ENCODE data around the gene PRKAG2.

The PRKAG2 gene

DNA sequence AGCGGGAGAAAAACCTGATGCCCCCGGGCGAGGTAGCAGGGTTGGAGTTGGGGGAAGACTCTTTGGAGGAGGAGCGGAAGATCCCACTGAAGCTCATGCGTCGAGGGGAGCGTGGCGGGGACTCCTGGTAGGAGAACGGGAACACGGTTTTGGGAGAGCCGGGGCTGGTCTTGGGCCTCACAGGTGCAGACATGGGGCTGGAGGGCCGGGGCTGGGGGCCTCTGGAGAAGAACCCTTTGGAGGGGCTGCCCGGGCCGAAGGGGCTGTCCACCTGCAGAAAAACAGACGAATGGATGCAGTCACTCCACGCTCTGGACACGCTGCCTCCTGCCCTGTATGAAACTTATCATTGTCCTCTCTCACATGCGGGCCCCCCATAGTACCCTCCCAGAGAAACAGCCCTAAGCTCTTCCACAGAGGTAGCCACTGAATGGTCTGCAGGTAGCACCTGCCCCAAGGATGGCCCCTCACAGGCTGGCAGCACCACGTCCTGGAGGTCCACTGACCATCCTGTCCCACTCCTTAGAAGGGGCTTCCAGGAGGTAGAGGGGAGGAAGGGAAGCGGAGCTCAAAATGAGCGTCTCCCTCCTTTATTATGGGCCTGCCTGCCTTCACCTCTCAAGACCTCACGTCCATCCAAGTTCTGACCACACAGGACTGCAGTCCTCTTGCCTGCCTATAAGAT, 95.6 kb downstream of the PRKAG2 start:
- DNase-seq = no peak

DNA sequence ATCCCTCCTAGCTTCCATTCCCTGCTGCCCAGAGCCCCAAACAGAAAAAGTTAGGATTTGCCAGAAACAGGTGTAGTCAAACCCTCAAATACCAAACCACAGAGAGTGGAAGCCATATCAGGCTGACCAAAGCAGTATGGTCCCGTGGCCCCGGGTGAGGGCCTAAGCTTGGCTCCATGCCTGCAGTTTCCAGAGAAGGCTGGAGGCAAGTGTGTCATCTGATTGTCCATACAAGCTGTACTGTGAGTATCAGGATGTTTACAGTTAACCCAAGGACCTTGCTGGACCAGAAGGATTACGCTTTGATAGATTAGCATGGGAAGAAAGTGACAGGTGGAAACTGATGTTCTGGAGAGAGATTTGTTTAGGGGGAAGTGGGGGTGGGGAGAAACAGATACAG, 96.3 kb downstream of the PRKAG2 start:
- no peak for DNase-seq

DNA sequence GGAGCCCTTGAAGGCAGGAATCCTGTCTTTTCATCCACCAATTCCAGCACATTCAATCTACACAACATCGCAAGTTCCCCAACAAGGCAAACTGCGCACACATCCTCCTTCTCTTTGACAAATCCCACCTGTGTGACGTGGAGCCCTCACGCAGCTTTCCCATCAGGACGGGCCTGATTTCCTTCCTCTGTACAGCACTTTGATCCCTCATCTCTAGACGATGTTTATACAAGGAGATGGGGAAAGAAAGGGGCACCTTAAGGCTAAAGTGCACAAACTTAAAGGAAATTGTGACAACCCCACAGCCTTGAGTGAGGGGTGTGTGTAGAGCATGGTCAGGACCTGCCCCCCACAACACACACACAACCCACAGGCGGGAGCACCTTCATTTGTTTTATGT, 97.2 kb downstream of the PRKAG2 start:
- no peak for DNase-seq

DNA sequence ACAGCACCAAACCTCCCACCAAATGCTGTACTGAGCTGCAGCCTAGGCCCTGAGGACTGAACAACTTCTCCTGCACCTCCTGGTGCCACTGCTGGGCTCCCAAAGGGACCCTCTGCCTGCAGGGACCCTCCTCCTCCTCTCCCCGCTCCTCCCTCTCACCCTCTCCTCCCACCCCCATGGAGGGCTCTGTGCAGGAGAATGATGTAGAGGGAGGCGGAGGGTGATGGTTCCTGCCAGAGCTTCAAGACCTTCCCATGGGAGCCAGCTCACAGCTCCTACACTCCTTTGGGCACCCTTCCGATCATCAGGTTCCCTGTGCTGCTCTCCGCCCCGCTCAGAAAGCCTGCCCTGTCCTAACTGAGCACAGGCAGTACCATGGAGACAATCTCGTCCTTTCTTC, 97.7 kb downstream of the PRKAG2 start:
- no peak for DNase-seq

DNA sequence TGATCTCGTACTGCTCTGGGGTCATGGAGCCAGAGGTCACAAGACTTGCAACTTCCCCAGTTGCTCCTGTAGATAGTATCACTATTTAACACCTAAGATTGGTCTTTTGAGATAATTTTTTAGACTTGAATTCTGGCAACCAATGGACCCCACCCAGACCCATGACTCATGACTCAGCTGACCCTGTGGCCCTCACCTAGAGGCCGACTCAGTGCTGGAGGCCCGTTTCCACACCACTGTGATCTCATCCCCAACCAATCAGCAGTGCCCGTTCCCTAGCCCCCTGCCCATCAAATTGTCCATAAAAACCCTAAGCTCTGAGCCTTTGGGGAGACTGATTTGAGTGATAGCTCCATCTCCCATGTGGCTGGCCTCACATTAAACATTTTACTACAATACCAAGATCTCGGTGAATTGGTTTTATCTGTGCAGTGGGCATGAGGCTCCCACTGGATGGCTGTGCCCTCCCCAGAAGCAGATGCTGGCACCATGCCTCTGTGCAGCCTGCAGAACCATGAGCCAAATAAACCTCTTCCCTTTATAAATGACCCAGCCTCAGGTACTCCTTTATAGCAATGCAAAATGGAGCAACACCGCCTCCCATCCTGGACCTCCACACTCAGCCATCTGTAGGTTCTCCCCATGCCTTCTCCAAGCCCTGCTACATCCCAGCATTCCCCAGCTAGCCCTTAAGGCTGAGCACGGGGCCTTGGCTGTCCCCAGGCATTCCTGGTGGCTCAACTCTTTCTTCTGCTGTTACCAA, 98.8 kb downstream of the PRKAG2 start:
- DNase-seq = no peak

DNA sequence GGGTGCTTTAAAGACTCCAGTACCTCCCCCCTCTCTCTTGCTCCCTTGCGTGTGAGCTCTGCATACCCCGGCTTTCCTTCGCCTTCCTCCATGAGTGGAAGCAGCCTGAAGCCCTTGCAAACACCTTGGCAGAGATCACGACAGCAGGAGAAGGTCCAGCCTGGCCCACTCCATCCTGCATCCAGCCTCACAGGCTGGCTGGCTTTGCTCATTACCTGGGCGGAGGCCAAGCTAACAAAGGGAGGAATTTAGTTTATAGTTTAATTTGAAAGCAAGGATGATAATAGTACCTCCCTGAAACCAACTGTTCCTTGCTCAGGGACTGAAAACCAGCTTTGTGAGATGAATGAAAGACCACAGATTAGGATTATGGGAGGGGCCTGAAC, 99.4 kb downstream of the PRKAG2 start:
- no peak for DNase-seq

DNA sequence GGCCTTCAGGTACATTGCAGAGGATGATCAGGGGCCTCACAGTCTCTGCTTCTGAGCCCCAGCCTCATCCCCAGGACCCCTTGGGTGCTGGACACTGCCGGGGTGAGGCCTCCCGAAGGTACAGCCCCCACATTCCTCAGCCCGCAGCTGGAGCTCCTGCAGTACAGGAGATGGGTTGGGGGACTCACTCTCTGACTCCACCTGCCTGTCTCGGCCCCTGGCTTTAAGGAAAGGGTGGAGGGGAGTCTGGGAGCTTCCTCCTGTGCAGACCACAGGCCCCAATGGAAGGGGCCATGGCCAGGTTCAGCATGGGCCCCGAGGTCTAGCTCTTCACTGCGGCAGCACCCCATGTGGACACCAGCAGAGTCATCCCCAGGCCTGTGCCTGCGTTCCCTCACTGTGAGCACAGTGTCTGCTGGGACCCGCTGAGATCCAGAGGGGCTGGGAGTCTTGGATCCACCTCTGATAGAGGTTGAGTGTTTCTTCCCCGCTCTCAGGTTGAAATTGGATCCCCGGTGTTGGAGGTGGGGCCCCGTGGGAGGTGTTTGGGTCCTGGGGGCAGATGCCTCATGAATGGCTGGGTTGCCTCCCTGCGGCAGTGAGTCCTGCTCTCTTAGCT, 99.9 kb downstream of the PRKAG2 start:
- no peak for DNase-seq

DNA sequence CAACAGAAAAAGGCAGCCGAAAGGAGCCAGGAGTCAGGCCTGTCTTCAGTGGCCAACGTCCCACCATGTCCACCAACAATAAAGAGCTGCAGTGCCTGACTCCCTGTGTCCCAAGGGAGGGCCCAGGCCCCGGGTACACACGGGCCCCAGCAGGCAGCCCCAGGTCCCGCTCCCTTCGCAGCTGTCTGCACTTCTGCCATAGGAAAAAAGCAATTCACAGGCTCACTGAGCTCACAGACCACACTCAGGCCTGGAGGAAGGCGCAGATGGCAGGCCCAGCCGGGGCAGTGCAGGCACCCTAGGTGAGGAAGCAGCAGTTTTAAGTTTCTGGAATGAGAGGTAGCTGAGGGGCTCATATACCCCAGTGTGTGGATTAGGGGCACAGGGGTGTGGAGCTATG, 100.5 kb downstream of the PRKAG2 start:
- no peak for DNase-seq

DNA sequence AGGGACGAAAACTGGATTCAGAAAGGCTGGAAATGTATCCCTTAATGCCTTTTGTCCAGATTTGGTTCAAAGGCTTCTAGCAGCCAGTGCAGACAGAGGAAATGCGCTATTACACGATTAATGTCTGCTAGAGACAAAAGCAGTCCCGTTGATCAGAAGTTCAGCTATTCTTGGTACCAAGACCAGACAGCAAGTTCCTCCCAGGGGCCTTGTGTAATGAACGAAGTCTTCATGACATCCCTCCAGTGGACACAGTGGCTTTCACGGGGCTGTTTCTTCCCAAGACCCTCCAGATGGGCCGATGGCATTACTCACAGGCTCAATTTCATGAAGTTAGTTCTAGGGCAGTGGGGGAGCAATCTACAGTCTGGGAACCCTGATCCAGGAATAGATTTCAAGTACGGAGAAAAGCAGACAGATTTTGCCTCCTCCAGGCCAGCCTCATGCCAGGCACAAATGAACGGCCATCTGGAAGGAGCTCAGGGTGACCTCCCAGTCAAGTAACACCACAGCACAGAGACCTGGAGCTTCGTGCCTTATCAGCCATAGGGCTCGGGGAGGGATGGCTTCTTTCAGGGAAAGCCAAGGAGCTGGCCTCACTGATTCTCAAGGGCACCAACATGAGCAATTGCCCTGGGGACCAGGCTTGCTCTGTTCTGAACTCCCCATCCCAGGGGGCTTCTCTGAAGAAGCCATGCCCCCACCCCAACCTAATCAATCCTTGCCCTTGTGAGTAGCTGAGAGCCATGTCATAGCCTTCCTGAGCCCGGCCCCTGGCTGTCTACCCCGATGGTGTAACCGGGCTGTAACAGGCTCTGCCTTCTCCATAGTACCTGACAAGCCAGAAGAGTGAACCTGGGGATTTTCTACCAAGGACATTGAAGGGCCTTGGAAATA, 101.1 kb downstream of the PRKAG2 start:
- no peak for DNase-seq

DNA sequence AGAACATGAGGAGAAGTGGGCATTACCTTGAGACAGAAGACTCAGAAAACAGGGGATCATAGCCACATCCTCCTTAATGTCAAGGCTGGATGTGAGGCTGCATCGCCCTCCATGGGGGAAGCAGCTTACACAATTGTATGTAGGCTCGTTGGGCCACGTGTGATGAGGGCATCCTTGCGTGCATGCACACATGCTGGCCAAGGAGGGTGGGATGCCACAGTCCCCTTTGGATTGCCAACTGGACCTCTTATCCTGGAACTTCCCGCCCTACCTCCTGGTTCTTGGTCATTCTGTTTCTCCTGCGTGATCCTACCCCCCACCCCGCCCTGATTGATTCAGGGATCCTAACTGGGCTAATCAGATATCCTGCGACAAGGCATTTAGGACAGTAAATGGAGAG, 102.0 kb downstream of the PRKAG2 start:
- DNase-seq = no peak

DNA sequence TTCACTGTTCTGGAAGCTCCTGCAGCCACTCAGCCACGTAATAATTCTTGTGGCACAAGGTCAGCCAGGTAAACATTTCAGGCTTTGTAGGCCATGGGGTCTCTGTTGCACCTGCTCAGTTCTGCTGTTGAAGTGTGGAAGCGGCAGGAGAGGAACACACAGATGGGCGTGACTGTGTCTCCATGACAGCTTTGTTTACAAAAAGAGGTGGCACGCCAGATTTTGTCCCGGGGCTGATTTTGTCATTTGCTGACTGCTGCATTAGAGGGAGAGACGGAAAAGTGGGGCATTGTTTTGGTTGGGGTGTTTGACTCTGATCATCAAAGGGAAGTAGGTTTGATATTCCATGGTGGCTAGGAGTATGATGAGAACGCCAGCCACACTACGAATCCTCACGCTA, 103.1 kb downstream of the PRKAG2 start:
- DNase-seq = no peak

DNA sequence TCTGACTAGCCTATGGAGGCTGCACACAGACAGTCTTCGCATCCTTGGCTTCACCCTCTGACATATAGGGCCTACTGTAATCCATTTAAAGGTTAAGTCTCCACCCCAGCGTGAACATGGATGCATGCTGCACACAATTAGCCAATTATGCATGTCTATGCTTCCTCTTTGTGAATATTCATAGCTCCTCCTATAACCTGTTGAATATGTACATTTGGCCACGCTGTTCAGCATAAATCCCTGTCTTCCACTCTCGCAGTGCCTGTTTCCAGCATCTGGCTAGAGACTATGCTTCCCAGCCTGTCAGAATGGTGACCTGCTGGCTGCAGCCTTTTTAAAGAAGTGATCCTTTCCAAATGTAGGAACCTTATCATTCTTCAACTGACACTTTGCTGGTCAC, 106.7 kb downstream of the PRKAG2 start:
- DNase-seq = no peak

DNA sequence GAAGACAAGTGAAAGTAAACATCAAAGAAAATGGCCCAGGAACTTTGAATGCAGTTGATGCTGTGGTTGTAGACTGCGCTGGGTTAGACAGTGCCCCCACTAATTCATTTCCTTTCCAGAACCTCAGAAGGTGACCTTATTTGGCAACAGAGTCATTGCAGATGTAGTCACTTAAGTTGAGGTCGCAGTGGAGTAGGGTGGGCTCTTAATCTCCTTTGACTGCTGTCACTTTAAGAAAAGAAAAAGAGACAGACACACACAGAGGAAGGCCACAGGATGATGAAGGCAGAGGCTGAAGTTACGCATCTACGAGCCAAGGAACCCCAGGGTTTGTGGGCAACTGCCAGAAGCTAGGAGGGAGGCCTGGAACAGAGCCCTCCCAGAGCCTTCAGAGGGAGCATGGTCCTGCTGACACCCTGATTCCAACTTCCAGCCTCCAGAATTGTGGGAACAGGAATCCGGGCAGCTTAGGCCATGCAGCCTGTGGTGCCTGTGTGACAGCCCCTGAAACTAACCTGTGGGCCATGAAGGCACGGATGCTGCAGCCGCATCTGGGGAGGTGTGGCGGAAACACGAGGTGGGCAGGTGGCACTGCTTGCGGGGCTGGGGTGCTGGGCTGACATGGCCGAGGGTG, 107.6 kb downstream of the PRKAG2 start:
- DNase-seq = no peak

DNA sequence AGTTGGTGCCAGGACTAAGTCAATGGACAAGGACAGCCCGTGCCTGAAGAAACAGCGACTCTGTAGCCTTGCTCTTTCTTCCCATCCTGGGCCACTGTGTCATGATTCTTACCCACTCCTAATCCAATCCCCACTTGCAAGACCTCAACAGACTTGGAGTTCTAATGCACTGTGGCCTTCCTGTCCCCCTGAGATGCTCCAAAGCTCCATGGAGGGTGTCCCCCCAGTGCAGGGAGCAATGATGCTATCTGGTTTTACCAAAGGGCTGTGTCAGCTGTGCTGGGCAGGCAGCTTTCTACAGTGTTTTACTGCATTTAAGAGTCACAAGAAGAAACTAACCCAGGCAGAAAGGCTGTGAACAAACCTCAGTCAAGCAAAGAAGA, 108.1 kb downstream of the PRKAG2 start:
- DNase-seq = no peak

DNA sequence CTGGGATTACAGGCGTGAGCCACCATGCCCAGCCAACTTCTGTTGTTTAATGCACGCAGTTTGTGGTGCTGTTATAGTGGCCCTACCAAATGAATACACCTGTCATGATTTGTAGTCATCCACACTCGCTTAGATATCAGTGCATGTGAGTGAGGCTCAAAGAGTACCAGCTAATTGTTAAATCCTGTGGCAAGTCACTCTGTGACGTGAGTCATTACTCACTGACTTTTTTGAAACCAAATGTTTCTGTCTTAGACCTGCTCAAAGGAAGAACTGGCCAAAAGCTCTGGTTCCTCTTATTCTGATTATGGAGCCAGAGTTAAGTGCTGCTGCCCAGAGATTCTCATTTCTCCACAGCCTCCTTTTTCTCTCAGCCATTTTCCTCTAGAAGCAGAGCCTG, 109.4 kb downstream of the PRKAG2 start:
- no peak for DNase-seq

DNA sequence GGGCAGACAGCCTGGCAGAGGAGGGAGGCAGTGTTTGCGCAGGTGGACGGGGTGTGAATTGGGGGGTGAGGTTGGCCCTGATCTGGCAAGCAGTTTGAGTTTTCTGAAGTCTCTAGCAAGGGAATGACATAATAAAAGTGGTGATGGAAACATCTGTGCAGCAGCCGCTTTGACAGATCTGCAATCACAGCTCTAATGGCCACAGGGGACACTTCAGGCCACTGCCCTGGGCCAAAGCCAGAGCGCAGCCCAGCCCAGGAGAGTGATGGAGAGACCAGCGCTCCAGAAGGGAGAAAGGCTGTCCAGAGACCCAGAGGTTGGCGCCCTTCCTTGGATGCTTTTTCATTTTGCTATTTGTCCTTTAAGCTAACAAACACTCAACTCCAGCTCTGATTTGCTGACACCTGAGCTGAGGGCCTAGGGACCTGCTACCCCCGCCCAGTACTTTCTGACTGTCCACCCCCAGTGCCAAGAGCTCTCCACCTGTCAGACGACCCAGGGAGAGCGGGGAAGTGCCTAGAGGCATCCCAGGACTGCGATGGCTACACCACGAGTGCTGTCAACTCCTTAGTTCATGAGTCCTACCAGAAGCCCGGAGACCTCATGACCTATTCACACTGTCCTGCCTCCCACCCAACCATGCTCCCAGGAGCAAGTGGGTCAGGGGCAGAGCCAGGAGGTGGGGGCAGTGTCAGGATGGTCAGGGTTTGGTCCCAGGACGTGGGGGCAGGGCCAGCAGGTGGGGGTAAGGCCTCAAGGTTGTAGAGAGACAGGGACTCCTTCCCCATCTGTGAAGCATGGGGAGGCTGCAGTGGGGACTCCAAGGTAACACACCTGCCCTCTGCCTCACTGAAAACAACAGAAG, 112.6 kb downstream of the PRKAG2 start:
- DNase-seq = no peak

DNA sequence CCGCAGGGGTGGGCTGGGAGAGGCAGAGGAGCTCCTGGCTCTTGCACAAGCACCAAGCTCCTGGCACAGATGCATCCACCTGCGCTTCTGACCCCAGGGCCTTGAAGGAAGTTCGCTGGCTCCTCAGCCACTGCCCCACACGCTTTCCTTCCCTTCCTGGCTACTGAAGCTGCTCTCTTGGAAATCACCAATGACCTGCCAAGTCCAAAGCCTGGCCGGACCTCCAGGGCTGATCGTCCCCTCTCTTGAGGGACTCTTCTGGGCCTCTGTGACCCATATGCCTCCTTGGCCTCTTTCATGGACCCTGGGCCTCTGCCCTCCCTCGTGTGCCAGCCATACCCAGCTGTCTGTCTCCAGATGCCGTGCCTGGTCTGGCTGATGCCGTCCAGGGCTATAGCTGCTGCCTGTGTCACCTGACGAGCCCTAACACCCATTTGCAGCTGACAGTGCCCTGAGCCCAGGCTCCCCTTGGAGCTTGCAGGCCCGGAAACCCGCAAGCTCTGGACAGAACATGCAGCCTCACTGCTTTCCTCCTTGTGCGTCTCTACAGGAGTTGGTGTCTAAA, 113.4 kb downstream of the PRKAG2 start:
- no peak for DNase-seq

DNA sequence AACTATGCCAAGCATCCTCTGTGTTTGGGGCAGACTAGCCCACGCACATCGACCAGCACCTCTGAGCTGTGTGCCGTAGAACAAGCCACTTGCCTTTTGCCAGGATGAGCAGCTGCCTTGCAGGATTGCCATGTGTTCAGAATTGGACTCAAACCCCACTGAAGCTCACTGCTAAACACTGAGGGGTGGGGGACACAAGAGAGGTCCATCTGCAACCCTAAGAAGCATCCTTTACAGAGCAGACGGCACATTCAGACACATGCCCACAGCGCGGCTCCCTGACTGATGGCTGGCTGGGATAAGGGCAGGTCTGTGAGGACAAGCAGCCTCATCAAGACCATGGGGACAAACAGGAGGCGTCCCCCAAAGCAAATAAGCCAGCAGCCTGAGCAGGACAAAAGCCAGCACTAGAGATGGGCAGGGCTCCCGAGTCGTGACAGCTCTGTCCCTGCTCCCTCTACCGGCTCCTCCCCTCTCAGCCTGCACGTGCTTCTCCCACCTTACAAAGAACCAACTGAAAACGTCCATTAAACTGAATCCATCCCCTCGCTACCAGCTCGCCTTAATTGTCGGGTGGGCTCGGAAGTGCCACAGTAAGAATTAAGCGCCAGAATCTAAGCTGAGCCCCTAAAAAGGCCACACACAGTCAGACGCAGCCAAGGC, 114.2 kb downstream of the PRKAG2 start:
- no peak for DNase-seq

DNA sequence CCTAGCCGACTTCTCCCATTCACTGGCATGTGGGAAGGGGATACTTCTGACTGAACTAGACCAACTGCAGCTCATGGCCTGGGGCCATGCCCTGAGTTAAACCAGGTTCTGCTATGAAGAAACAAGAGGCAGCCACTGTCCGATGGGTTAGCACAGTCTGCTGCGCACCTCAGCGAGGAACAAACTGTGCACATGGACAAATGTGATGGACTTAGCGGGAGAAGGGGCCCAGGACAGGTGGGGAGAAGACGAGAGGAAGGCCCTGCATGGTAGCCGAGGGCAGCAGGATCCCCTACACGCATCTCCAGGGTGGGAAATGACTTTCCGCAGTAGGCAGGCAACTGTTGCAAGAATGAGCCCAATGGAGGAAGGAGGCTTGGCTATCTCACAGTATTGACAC, 115.0 kb downstream of the PRKAG2 start:
- no peak for DNase-seq

DNA sequence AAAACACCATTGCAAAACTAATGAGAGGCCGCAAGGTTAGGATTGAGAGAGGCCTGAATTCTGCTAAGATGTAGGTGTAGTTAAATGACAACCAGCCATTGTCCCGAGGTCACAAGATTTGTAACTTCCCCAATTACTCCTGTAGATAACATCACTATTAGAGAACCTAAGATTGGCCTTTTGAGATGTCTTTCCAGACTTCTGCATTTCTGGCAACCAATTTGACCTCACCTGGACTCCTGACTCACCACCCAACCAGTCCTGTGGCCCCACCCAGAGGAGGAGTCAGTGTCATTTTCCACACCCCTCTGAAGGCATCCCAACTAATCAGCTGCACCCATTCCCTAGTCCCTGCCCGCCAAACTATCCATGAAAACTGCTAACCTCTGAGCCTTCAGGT, 115.7 kb downstream of the PRKAG2 start:
- no peak for DNase-seq

DNA sequence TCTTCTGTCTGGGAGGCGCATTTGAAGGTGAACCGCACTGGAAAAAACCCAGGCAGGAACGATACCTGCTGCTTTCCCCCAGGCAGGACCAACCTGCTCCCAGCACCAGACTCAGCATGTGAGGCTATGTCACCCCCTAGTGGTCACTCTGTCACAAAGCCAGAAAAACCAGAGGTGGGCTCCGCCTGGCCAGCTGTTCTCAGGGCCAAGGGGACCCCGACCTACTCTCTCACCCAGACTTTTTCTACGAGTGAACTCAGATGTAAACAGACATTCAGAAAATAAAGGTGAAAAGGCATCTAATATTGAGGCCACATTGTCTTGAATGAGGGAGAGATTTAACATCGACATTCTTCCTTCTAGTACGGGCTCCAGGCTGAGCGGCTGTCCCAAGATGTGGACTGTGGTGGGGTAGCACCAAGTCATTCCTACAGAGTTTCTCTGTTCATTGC, 117.3 kb downstream of the PRKAG2 start:
- DNase-seq = peak; percentile 39 to 56
